ENCODE data around the gene MAPK11.
"Not testable (repeated sequence)": the region's sequence is repeated elsewhere in the genome, so short reads cannot be mapped to it uniquely, and the experiment has no call there.

The MAPK11 gene

DNA sequence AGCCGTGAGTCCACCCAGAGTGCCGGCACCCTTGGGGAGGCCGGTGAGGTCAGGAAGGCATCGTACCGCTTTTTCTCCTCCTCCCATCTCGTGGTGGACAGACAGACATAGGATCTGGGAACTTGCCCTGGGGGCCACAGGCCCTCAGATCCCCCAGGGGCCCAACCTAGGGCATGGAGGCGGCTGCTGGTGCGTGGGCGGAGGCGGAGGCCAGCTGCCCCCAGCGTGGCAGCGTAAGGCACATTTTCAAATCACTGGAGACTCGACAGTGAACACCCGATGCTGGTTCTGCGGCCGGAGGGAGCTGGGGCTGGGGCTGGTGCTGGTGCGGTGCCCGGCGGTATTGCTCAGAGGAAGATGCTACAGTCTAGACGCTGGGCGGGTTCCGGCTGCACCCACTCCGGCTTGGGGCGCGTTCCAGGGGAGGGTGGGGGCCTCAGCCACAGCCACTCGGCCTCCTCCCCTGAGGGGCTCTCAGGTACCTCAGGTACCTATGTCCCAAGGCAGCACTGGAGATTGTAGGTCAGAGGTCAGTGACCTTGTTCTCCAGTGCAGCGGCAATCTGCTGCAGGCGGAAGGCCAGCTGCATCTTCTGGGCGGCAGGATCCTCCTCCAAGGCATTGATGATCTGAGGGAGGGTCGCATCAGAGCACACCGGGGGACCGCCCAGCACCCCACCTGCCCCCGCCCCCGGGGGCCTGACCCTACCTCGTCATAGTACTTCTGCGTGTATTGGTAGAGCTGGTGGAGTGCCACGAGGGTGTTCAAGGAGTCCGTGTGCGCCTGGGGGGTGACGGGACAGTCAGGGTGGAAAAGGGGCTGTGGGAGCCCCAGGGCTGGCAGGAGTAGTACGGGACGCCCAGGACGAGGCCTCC is 5.2 kb upstream of the MAPK11 start:
- no peak for DNase-seq

DNA sequence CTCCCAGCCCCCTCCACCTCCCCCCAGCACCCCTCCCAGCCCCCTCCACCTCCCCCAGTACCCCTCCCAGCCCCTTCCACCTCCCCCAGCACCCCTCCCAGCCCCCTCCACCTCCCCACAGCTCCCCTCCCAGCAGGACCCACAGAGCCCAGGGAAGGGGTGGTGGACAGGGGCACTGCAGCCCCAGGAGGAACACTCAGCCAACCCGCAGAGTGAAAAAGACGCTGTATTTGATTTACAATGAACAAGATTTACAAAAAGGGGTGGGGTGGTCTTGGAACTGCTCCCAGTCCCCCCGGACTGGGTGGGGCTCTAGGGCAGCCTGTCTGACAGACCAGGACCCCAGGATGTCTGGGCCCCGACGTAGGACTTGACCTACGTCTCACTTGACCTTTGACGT is 4.6 kb upstream of the MAPK11 start:
- DNase-seq, result no peak

DNA sequence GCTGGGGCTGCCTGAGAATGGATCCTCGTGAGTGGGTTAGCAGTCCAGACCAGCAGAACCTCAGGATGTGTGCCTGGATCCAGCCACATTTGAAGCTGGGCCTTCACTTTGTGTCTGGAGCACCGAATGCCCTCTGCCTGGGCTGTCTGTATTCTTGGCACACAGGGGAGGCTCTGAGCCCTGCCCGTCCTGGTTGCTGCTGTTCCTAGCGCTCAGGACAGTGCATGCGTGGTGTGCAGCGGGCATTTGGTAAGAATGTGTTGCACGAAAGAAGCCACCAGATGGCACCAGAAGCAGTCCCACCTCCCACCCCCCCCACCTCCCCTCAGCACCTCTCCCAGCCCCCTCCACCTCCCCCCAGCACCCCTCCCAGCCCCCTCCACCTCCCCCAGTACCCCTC is 4.1 kb upstream of the MAPK11 start:
- no peak for DNase-seq

DNA sequence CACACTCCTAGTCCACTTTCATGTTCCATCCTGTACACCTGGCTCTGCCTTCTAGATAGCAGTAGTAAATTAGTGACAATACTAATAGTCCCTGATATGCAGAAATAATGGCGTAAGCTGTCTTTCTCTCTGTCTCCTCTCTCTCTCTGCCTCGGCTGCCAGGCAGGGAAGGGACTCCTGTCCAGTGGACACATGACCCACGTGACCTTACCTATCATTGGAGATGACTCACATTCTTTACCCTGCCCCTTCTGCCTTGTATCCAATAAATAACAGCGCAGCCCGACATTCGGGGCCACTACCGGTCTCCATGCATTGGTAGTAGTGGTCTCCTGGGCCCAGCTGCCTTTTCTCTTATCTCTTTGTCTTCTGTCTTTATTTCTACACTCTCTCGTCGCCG is 3.6 kb upstream of the MAPK11 start:
- DNase-seq, result not testable (repeated sequence)

DNA sequence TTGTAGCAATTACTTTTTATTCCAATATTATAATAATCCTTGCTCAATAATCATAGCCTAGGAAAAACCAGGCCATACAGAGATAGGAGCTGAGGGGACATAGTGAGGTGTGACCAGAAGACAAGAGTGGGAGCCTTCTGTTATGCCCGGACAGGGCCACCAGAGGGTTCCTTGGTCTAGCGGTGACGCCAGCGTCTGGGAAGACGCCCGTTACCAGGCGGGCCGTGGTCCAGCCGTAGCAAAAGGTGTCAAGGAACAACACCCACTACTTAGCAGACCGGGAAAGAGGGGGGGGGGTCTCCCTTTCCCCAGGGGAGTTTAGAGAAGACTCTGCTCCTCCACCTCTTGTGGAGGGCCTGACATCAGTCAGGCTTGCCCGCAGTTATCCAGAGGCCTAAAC is 3.2 kb upstream of the MAPK11 start:
- not testable (repeated sequence) for DNase-seq

DNA sequence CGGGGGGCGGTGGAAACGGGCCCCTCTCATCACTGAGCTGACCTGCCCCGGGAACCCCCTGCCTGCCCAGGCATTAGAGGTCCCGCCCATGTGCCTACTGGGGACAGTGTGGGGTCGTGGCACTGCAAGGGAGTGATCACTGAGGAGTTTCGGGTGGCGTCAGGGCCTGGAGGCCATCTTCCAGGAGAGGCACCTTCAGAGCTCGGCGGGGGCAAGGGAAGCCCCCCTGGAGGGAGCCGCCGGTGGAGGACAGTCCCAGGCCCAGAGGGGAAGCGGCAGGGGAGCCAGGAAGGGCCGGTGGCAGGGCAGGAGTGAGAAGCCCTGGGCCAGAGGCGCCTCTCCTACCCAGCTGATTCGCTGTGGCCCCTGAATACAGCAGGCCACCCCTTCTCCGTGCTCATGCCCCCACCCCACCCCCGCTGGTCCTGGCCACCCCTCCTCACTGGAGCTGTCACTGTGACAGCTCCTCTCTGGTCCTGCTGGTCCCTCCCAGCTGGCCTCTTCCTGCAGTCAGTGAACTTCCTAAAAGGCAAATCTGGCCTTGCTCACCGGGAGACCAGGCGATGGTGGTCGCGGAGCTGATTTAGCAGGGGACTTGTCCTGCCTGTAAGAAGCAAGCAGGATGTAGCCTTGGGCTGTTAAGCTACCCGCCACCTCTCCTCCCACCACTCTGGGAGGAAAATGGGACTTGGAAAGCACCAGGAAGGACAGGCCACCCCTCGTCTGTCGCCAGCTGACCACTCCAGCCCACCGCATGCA is 2.0 kb upstream of the MAPK11 start:
- no peak for DNase-seq

DNA sequence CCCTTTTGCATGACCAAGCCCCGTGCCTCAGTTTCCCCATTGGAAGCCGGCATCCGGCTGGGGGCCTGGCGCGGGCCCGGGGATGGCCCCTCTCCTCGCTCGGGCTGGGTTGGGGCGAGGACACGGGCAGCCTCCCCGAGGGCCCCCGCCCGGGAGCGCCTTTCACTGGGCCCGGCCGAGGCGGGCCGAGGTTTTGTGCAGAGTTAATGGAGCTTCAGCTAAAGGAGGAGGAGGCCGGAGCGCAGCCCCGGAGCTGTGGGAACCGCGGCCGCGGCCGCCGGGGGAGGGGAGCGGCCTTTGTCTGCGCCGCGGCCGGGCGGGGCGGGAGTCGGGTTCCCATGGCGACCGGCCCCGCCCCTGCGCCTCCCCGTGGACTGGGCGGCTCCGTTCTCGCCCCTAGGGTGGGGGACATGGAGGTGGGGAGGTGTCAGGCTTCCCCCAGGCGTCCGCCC is 1.4 kb upstream of the MAPK11 start:
- no peak for DNase-seq

DNA sequence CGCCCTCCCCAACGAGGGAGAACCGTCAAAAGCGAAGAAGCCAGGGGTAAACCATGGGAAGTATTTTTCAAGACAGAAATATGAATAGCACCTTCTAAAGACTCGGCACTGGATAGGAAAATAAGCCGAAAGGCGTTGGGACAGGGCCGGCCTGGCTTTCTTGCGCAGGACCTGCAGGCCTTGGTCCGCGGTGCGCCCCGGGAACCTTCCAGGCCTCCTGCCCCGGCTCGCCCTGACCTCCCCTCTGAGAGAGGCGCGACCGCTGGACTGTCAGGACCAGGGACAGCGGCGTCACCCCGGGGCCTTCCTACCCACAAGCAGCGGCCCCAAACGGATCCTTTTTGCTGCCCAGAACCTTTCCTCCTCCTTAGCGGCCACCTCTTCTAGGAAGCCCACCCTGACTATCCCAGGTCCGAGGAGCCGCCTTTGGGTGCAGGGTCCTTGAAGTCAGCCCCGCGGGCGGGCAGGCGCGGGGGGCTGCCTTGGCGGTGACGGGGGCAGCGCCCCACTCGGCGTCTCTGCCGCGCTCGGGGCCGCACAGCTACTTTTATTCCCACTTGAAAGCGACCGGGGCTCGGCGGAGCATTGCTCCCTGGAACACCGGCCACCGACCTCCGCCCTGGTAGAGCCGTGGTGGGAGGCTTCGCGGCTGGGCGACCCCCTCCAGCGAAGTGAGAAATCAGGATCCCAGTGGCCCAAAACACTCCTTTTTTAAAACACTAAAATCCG is 650 bp upstream of the MAPK11 start:
- DNase-seq, result no peak

DNA sequence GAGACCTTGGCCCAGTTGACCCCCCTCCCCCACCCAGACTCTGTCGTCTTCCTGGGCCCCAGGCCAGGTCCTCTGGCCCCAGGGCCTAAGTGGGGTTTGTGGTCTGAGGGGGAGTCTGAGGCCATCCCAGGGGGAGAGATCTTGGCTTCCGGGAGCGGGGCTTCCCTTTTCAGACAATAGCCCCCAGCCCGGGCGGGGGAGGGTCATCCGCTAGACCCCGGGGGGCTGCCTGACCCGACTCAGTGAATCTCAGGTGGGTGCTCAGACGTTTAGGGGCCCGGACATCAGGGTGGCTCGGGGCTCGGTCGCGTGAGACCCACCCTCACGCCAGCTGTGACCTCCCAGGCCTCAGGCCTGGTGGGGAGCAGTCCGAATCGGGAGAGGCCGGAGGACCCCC is 609 bp downstream of the MAPK11 start:
- DNase-seq, result no peak

DNA sequence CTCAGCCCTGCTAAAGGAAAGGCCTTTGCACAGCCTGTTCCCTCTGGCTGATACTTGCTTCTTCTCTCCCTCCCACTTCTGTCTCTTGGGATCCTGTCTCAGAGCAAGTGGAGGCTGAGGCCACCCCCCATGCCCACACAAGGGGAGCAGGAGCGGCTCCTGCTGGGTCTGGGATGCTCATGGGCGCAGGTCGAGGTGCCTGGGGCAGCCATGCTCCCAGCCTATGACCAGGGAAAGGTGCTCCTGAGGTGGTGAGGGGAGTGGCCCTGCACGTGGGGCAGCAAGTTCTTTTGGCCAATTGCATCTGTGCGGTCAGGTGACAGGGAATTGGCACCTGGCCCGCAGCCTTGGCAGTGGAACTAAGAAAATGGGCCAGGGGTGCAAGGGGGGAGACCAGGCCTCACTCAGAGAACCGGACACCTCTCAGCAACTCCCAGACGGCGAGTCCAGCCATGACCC is 1.5 kb downstream of the MAPK11 start:
- DNase-seq, result no peak

DNA sequence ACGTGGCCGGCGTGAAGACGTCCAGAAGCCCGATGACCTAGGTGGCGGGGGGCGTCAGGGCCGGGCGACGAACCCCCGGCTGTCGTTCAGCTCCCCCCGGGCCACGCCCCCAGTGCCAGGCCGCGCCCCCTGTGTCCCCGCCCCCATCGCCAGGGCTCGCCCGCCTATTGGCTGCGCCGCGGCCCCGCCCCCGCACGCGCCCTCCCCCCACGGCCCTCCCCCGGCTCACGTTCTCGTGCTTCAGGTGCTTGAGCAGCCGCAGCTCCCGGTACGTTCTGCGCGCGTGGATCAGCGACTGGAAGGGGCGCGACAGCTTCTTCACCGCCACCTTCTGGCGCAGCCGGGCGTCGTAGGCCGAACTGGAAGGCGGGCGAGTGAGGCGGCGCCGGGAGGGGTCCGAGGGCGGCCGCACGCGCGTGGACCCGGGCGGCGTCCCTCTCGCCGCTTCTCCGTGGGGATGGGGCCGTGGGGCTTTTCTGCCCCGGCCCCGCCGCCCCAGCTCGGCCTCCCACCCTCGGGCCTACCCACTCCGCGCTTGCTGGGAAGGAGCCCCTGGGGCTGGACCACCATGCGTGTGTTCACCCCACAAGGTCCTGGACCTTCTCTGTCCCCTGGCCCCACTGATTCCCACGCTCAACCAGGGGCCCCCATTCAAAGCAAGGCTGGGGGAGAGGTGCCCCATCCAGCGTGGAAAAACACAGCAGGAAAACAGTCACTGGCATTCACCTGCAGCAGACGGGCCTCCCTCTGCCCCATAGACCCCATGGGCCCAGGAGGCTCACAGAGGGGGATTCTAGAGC is 2.4 kb downstream of the MAPK11 start:
- no peak for DNase-seq

DNA sequence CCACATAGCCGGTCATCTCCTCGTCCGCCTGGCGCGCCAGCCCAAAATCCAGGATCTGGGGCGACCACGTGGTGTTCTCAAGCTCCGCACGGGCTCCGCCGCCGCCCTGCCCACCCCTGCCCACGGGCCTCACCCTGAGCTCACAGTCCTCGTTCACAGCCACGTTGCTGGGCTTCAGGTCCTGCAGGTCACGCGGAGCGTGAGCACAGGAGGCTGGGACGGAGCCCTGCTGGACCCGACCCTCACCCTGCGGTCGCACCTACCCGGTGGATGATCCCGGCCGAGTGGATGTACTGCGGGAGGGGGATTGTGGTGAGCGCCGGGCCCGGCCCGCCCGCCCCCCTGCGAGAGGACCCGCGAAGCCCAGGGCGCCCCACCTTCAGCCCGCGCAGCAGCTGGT is 3.2 kb downstream of the MAPK11 start:
- DNase-seq, result no peak

DNA sequence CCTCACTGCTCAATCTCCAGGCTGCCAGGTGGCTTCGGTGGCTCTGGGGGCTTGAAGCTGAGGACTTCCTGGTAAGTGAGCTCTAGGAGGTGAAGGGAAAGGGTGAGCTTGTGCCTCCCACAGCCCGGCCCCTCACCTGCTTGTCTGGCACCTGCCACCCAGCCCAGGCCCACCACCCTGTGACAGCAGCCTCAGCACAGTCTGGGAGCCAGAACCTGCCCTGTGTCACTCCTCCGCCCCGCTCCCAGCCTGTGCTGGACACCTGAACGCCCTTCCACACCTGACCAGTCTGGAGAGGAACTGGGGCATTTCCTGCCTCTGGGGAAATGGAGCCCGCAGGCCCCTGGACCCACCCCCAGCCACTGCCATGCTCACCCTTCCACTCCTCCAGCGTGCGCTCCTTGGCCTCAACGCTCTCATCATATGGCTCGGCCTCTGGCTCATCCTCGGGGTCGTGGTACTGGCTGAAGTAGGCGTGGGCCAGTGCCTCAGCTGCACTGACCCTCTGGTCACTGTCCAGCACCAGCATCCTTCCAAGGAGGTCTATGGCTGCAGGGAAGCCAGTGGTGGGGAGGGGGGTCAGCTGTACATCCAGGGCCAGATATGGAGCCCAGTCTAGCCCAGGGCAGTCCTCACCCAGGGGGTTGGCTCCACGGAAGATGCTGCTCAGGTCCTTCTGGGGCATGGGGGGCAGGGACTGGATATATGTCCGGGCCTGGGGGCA is 5.1 kb downstream of the MAPK11 start:
- DNase-seq, result no peak

DNA sequence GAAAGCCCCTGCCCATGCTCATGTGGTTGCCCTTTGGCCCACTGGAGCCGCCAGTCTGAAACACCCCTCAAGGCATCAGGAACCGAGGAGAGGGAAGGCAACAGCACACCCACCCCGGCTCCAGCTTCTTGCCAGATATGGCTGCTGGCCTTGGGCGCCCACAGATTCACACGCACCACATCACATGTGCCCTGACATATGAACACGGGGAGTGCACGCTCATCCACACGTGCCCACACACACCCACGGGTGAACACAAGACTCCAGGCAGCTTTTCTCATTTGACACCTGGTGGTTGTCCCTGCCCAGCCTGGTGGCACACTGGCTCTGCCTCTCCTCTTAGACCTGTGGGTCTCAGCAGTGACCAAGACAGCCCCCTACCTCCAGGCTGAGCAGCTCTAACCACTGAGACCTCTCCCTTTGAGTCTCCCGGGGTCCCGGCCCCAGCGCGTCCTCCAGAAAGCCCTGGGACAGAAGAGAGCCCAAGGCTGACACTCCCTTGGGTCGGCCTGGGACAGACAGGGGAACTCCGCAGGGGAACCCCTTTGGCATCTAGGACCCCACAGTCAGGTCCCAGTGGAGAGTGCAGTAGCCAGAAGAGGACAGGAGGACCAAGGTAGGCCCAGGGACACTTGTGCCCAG is 6.0 kb downstream of the MAPK11 start:
- DNase-seq, result no peak

DNA sequence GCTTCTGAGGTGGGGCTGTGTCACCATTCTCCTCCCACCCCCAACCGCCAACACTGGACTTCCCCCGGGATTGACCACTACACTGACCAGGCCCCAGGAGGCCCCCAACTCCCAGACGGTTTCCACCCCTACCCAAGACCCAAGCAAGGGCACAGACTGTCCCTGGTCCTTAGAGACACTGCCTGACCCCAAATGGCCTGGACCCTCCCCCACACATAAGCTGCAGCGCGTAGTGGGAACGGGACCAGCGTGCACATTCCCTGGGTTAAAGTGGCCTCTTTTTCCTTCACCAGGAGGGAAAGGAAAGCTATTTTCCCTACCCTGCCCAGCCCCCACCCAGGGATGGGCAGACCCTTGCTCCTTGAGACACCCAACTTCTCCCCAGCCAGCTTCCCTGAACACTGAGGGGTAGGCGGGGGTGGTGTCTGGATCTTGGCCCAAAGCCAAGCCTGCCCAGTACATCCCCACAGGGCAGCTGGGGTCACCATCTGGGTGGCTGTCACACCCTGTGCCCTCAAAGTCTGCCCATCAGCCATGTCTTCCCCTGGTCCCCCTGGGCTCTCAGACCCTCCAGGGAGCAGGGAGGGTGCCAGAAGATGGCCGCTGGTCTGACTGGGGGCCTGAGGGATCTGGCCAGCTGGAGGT is 7.1 kb downstream of the MAPK11 start:
- no peak for DNase-seq

DNA sequence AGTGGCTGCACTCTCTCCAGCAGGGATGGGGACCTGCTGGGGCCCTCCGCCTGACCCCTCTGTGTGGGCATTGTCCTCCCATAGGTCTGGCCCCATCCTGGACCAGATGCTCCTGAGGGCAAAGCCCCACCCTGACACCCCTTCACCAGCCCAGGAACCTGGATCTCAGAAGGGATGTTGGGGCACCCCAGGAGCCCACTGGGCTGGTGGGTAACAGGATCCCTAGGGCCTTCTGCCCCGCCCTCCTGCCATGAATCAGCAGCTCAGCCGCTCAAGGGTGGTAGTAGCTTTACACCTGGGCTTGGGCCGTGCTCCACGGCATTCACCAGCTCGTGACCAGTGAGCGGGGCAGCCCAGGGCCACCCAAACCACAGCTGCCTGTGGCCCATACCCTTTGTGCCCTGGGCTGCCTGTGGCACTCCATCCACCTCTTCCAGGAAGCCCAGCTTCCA is 7.7 kb downstream of the MAPK11 start:
- peak; percentile 82 for DNase-seq

DNA sequence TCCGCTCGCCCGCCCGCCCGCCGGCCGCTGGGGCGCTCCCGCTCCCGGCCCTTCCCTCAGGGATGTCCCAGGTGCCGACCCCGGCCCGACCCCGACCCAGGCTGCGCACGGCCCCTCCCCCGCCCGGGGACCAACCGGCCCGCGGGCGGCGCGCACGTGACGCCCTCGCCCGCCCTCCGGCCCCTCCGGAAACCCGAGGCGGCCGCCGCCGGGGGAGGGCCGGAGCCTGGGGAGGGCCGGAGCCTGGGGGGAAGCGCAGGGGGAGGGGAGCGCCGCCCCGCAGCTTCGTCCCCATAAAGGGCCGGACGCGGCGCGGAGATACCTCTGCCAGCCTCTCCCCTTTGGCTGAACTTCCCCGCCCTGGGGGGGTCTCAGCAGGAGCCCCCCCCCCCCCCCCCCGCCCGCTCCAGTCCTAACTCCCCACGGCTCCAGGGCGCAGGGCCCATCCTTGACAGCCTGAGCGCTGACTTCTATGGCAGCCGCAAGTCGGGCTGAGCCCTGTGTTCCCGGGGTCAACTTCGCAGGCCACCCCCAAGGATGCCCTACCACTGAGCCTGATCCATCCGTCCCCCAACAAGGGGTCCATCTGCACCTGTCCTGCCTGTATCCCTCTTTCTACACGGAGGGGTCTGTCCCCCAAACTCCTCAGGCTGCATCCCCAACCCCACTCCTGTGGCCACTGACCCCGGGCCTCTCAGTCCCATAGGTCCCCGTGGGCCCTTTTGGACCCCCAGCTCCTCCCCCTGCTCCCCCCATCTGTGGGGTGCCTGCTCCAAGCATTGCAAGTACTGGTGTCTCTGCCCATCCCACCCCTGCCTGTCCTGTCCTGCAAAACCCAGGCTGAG is 8.3 kb downstream of the MAPK11 start, which contains the start of gene MAPK12:
Gene MAPK12, minus strand, starts transcription at position 69 of the 845 bp plus-strand sequence. CDS start 174 bp downstream, outside the sequence.
- DNase-seq, result peak; percentile 87

DNA sequence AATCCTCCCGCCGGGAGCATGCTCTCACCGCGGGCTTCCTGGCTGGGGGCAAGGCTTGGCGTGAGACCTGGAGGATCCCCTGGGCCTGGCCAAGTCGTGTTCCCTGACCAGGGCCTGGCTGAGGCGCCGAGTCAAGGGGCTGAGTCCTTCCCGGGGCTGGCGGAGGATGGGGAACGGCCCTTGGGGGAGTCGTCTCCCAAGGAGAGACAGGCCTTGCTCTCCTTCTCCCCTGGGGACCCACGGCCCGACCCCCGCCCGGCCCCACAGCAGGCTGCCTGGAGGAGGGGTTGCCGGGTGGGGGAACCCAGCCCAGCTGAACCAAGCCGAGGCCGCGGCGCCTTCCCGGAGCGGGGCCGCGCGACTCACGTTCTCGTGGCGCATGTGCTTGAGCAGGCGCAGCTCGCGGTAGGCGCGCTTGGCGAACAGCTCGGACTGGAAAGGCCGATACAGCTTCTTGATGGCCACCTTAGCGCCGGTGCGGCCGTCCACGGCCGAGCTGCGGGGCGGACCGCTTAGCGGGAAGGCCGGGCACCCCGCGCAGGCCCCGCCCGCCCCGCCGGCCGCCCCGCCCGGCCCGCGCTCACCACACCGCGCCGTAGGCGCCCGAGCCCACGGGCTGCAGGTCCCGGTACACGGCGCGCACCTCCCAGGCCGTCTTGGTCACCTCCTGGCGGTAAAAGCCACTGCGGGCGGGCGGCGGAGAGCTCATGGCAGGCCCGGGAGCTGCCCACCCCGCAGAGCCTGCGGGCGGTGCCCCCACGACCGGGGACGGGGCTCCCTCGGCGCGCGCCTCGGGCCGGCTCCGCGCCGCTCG is 9.2 kb downstream of the MAPK11 start:
- DNase-seq, result no peak

DNA sequence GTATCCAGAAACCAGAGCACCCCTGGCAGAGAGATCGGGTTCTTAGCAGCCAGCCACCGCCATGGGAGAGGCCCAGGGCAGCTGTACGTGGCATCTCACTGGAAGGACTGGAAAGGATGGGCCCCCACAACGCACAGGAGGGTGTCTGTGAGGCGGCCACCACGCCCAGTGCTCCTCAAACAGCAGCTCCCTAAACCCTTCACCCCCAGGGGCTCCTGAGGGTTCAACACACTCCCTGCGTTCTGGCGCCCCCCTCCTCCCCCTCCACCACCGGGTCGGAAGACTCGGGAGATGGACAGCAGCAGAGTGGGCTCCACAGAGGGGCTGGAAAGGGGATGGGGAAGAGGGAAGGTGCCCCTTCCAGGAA is 9.8 kb downstream of the MAPK11 start:
- DNase-seq, result no peak

All from 8988T (cell line).